Ishikawa (cell line): ENCODE results near the gene NECTIN2.

Experiments used
- CEBPB ChIP-seq: IDR thresholded peaks from 2 replicates; pipeline ENCODE4 v1.6.1; 2012
- EGR1 ChIP-seq: IDR thresholded peaks from 2 replicates; pipeline ENCODE4 v1.6.1; 2012
- EP300 ChIP-seq: IDR thresholded peaks from 2 replicates; pipeline ENCODE4 v1.6.1; 2012; ENCODE audit warnings: borderline replicate concordance
- FOXM1 ChIP-seq: IDR thresholded peaks from 2 replicates; pipeline ENCODE4 v1.6.1; 2012; ENCODE audit warnings: low read depth, borderline replicate concordance
- MAX ChIP-seq: IDR thresholded peaks from 2 replicates; pipeline ENCODE4 v1.6.1; 2012
- NFIC ChIP-seq: IDR thresholded peaks from 2 replicates; pipeline ENCODE4 v1.6.1; 2012
- RAD21 ChIP-seq: IDR thresholded peaks from 2 replicates; pipeline ENCODE4 v1.6.1; 2012; ENCODE audit warnings: low read depth
- REST ChIP-seq: IDR thresholded peaks from 2 replicates; pipeline ENCODE4 v1.6.1; 2012; ENCODE audit warnings: low read depth, mild to moderate bottlenecking
- TAF1 ChIP-seq: IDR thresholded peaks from 2 replicates; pipeline ENCODE4 v1.6.1; 2012; ENCODE audit warnings: low read depth, mild to moderate bottlenecking
- TCF12 ChIP-seq: IDR thresholded peaks from 2 replicates; pipeline ENCODE4 v1.6.1; 2012; ENCODE audit warnings: low read depth
- TEAD4 ChIP-seq: IDR thresholded peaks from 2 replicates; pipeline ENCODE4 v1.6.1; 2012
- USF1 ChIP-seq: IDR thresholded peaks from 2 replicates; pipeline ENCODE4 v1.6.1; 2012
- YY1 ChIP-seq: IDR thresholded peaks from 2 replicates; pipeline ENCODE4 v1.6.1; 2012; ENCODE audit warnings: low read depth
- ZBTB7A ChIP-seq: IDR thresholded peaks from 2 replicates; pipeline ENCODE4 v1.6.1; 2012; ENCODE audit warnings: low read depth

- TF ChIP-seq REST (no peak), EGR1 (no peak), EP300 (no peak), TAF1 (no peak), RAD21 (no peak), NFIC (no peak), TCF12 (no peak), TEAD4 (no peak), FOXM1 (no peak), USF1 (no peak), YY1 (no peak), CEBPB (no peak), MAX (no peak), ZBTB7A (no peak)
These were observed 48.8 kb downstream of the NECTIN2 start for GRCh38 chr19:44894946-44895345.
